Spleen (tissue), 7 donors: ENCODE data around the gene FMN2.

Experiments used
- CTCF ChIP-seq, 11 experiments: fragments of 200-600 bp in 7 of 11; fragments of 450-650 bp in 4 of 11; sonication (generic) in 4 of 11; IDR thresholded peaks in 8 of 11; conservative IDR thresholded peaks in 3 of 11; 1 replicate in 7 of 11; 2 replicates in 4 of 11; pipeline versions ENCODE4 v1.4.0 to v1.8.0; 2016 to 2021; ENCODE audit warnings: antibody characterized with exemption in 11 of 11, inconsistent platforms in 4 of 11, mild to moderate bottlenecking in 1 of 11
- POLR2A ChIP-seq, 3 donors: fragments of 450-650 bp; IDR thresholded peaks; one replicate each; pipeline ENCODE4 v1.5.1; 2017; ENCODE audit warnings: antibody characterized with exemption in 3 of 3, mild to moderate bottlenecking in 1 of 3
- donor health status: DM: no; HTN: no; CAD: no; lungs with moderate emphysema.
- donor health status: DM: no; HTN: no; CAD: no.
- donor health status: DM: no; HTN: no; CAD: no.

GRCh38 chr1:240407407-240407806 lies 315.7 kb downstream of the FMN2 start:
- no peak for TF ChIP-seq POLR2A (IDR thresholded peaks at IDR 0.05)
- TF ChIP-seq CTCF (IDR thresholded peaks at IDR 0.05 in 8 of 11, conservative IDR thresholded peaks at IDR 0.05 in 3 of 11), result no peak
